ENCODE results near the gene DHRSX.

DHRSX gene

GRCh38 chrX:2452799-2453198, 48.0 kb downstream of the DHRSX start:
- no peak for DNase-seq (ENCODE audit: low spot score)

DNA sequence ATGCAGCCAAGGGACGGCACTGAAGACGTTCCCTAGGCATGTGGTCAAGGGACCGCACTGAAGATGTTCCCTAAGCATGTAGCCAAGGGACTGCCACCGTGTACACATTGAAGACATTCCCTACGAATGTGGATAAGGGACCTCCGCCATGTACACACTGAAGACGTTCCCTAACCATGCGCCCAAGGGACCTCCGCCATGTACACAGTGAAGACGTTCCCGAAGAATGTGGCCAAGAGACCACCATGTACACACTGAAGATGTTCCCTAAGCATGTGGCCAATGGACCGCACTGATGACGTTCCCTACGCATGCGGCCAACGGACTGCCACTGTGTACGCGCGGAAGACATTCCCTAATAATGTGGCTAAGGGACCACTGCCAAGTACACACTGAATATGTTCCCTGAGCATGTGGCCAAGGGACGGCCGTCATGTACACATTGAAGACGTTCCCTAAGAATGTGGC, 48.4 kb downstream of the DHRSX start:
- no peak for DNase-seq (ENCODE audit: low spot score)

- no peak for DNase-seq (ENCODE audit: low spot score)
These were observed 49.1 kb downstream of the DHRSX start for GRCh38 chrX:2451501-2452316.

- DNase-seq (ENCODE audit: low spot score): no peak
These were observed 50.1 kb downstream of the DHRSX start for GRCh38 chrX:2450681-2451080.

- no peak for DNase-seq (ENCODE audit: low spot score)
These were observed 51.5 kb downstream of the DHRSX start for GRCh38 chrX:2449135-2449886.

DNA sequence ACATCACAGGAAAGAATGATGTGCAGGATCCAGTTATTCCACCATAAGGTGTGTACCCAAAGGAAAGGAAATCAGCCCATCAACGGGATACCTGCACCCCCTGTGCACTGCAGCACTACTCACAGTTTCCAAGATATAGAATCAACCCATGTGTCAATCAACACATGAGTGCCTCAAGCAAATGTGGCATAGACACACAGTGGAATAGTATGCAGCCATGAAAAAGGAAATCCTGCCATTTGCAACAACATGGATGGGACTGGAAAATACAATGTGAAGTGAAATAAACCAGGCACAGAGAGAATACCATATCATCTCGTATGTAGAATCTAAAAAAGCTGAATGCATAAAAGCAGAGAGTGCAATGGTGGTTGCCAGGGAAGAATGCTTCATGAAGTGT, 53.3 kb downstream of the DHRSX start:
- DNase-seq (ENCODE audit: low spot score): no peak

DNA sequence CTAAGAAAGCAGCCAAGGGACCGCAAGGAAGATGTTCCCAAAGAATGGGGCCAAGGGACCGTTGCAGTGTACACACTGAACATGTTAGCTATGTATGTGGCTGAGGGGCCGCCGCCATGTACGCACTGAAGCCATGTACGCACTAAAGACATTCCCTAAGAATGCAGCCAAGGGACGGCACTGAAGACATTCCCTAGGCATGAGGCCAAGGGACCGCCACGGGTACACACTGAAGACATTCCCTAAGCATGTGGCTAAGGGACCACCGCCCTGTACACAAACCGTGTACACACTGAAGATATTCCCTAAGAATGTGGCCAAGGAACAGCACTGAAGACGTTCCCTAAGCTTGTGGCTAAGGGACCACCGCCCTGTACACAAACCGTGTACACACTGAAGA, 54.0 kb downstream of the DHRSX start:
- no peak for DNase-seq (ENCODE audit: low spot score)

GRCh38 chrX:2445662-2446623, 54.8 kb downstream of the DHRSX start:
- no peak for DNase-seq (ENCODE audit: low spot score)

- DNase-seq (ENCODE audit: low spot score): no peak
These were observed 58.1 kb downstream of the DHRSX start for GRCh38 chrX:2442694-2443093.

DNA sequence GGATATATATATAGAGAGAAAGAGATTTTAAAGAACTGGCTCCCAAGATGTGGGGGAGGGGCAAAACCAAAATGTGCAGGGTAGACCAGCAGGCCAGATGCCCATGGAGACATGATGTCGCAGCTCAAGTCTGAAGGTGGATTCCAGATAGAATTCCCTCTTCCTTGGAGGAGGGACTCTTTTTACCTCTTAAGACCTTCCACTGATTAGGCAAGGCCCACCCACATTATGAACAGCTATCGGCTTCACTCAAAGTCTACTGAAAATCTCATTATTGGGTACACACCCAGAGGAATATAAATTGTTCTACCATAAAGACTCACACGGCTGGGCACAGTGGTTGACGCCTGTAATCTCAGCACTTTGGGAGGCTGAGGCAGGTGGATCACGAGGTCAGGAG, 59.3 kb downstream of the DHRSX start:
- DNase-seq (ENCODE audit: low spot score): no peak

- DNase-seq (ENCODE audit: low spot score): no peak
These were observed 61.2 kb downstream of the DHRSX start for GRCh38 chrX:2439613-2440012.

DNA sequence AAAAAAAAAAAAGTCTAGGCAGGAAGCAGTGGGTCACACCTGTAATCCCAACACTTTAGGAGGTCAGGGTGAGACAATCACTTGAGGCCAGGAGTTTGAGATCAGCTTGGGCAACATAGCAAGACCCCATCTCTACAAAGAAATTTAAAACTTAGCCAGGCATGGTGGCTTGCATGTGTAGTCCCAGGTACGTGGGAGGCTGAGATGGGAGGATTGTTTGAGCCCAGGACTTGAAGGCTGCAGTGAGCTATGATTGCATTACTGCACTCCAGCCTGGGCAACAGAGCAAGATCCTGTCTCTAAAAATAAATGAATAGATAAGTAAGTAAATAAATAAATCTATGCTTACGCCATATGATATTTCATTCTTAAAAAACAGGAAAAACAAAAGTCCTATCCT, 65.3 kb downstream of the DHRSX start:
- no peak for DNase-seq (ENCODE audit: low spot score)

GRCh38 chrX:2434270-2435163, 66.3 kb downstream of the DHRSX start:
- DNase-seq (ENCODE audit: low spot score): no peak

- no peak for DNase-seq (ENCODE audit: low spot score)
These were observed 68.4 kb downstream of the DHRSX start for GRCh38 chrX:2432298-2432863.

DNA sequence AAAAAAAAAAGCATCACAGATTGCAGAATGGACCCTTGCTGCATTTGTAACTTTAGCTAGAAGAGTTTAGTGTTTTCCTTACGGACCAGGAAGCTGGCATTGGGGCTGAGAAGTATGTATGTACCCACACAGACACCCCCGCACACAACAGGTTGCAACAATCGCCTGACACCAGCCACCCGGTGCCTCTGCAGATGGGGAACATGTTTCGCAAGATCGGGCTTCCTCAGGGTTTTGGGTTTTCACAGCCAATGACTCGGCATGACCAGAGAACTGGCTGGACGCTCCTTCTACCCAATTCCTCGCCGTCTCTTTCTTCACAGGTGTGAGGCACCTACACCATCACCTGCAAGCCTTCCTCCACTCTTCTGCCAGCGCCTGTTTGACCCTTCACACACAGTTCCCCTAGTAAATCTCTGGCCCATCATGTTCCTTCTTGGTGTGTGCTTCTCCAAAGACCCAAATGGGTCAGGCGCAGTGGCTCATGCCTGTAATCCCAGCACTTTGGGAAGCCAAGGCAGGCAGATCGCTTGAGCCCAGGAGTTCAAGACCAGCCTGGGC, 70.4 kb downstream of the DHRSX start:
- peak; percentile 14 for DNase-seq (ENCODE audit: low spot score)

- DNase-seq (ENCODE audit: low spot score): no peak
These were observed 73.0 kb downstream of the DHRSX start for GRCh38 chrX:2427737-2428136.

DNA sequence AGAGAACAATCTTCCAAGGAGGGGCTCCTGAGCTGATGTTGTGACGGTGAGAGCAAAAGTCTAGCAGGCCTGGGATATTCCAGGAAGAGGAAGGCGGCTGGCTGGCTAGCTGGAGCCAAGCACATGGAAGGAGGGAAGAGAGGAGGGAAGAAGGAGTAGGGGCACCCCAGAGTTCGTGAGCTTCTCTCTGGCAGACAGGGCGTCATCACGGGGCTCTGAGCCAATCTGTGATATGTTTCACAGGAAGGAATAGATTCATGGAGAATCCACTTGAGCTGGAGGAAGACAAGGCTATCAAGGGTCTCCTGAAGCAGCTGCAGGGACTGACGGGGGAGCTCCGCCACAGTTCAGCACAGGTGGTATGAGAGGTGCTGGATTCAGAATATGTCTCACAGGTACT, 73.6 kb downstream of the DHRSX start:
- DNase-seq (ENCODE audit: low spot score): no peak

DNA sequence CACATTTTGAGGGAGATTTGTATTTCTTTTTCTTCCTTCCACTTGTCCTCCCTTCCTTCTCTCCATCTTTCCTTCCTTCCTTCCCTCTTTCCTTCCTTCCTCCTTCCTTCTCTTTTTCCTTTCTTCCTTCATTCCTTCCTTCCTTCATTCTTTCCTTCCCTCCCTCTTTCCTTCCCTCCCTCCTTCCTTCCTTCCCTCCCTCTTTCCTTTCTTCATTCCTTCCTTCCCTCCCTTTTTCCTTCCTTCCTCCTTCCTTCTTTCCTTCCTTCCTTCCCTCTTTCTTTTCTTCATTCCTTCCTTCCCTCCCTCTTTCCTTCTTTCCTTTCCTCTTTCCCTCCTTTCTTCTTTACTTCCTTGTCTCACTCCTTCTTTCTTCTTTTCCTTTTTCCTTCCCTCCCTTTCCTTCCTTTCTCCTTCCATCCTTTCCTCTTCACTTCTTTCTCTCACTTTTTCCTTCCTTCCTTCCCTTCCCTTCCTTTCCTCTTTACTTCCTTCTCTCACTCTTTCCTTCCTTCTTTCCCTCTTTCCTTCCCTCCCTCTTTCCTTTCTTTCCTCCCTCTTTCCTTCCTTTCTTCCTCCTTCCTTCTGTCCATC, 74.4 kb downstream of the DHRSX start:
- DNase-seq (ENCODE audit: low spot score): no peak

- no peak for DNase-seq (ENCODE audit: low spot score)
These were observed 75.3 kb downstream of the DHRSX start for GRCh38 chrX:2425286-2426071.
